Measurements from ENCODE around the gene POU2AF1.

Gene POU2AF1

DNA sequence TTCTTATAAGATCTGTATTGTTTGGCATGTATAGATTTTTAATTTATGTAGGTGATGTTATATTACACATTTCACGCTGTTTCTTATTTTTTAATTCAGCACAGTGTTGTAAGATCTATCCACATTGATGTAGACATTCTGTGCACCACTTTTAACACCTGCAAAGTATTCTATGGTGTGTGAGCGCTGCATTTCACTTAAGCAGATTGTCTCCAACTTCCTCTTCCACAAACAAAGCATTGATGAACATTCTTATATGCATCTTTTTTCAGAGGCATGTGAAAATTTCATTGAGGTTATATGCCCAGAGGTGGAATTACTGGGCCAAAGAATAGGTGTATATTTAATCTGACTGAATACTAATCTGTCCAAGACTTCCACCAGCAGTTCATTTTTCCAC lies 3.4 kb upstream of the POU2AF1 start:
- Histone ChIP-seq H3K27me3 (replicated peaks; ENCODE audit: insufficient read depth, low read length) (no peaks in the 10 kb centered on the region), H3K9me3 (replicated peaks; ENCODE audit: insufficient read depth, low read length) (no peaks in the 10 kb centered on the region), H3K27ac (ENCODE audit: low read length) (no peak overlapping the region), H3K4me2 (ENCODE audit: low read depth, low read length) (no peak overlapping the region), H4K20me1 (ENCODE audit: insufficient read depth, low read length) (no peaks in the 10 kb centered on the region), H3K9me2 (replicated peaks; ENCODE audit: insufficient read depth, low read length) (no peaks in the 10 kb centered on the region), H3K79me2 (ENCODE audit: low read length) (peaks cover 30% of the 10 kb centered on the region), H3K36me3 (replicated peaks; ENCODE audit: insufficient read depth, low read length) (no peaks in the 10 kb centered on the region), H3K4me3 (ENCODE audit: low read length) (no peak overlapping the region), H2AFZ (ENCODE audit: low read length) (no peak overlapping the region), H3F3A (ENCODE audit: insufficient read depth, low read length) (peaks cover 26% of the 10 kb centered on the region), H3K4me1 (ENCODE audit: low read length) (peaks cover 11% of the 10 kb centered on the region), H3K9ac (ENCODE audit: low read length) (no peak overlapping the region)
- TF ChIP-seq EZH2phosphoT487 (IDR thresholded peaks at IDR 0.05; ENCODE audit: low read length) (no peak), EZH2 (optimal IDR thresholded peaks at IDR 0.05; ENCODE audit: low read depth, low read length) (no peak)
- TF ChIP-seq, protein P1, sequence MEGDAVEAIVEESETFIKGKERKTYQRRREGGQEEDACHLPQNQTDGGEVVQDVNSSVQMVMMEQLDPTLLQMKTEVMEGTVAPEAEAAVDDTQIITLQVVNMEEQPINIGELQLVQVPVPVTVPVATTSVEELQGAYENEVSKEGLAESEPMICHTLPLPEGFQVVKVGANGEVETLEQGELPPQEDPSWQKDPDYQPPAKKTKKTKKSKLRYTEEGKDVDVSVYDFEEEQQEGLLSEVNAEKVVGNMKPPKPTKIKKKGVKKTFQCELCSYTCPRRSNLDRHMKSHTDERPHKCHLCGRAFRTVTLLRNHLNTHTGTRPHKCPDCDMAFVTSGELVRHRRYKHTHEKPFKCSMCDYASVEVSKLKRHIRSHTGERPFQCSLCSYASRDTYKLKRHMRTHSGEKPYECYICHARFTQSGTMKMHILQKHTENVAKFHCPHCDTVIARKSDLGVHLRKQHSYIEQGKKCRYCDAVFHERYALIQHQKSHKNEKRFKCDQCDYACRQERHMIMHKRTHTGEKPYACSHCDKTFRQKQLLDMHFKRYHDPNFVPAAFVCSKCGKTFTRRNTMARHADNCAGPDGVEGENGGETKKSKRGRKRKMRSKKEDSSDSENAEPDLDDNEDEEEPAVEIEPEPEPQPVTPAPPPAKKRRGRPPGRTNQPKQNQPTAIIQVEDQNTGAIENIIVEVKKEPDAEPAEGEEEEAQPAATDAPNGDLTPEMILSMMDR (IDR thresholded peaks at IDR 0.05; ENCODE audit: low read length) = no peak
- no peak for DNase-seq

DNA sequence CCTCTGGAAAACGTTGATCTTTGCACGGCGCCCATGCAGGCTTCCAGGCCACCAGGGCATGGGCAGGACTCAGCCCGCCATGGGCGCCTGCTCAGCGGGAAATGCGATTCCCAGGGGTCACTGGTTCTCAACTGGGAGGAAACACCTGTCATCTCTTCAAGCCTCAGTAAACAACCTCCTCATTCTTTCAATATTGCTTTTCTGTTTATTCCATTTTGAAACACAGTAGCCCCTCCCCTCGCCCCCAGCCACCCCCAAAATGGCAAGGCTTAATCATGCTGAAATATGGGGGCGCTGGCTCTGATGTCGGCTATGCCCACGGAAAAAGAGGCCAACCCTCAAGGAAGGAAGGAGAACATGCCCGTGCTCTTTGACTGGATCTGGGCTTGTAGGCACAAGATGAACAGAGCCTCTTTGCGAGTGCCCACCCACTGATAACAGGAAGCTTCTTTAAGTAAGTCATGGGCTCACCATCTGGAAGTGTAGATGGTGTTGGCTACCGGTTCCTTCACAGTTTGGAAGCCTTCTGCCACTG lies 594 bp upstream of the POU2AF1 start:
- Histone ChIP-seq H3K4me2 (ENCODE audit: low read depth, low read length) (peak overlapping the region; percentile 83), H3K27ac (ENCODE audit: low read length) (peak overlapping the region; percentile 96), H3K4me3 (ENCODE audit: low read length) (peak overlapping the region; percentile 83)

DNA sequence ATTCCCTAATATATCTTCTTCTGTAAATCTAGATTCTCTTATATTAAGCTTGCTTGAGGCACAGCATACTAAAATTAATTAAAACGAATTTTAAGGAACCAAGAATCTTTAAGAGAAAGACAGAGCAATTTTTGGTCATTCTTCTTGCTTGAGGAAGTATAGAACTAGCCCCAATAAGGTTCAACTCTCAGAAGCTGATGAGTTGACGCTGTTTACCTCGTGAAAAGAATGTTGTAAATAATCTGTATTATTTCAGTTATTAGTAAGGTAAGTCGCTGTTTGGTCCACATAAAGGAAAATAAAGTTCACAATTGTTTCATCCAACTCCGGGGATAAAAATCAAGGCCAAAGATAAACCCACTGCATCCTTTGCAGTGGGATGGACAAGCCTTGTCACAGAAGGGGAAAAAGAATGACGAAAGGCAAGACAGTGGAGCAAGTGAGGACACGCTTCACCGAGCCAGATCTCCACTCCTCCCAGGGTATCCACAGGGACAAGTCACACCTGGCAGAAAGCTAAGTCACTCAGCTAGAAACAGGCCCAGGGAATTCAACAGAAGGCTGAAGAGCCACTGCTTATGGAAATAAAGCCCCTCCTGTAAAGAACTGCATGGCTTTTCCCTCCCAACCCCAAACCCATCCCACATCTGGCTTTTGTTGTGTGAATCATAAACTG lies 752 bp downstream of the POU2AF1 start:
- Histone ChIP-seq H3K27me3 (replicated peaks; ENCODE audit: insufficient read depth, low read length) (no peaks in the 10 kb centered on the region), H3K4me2 (ENCODE audit: low read depth, low read length) (peak overlapping the region; percentile 83), H3K9me2 (replicated peaks; ENCODE audit: insufficient read depth, low read length) (no peaks in the 10 kb centered on the region), H3K4me3 (ENCODE audit: low read length) (peak overlapping the region; percentile 83), H3K9ac (ENCODE audit: low read length) (peak overlapping the region; percentile 93), H2AFZ (ENCODE audit: low read length) (no peak overlapping the region), H3K9me3 (replicated peaks; ENCODE audit: insufficient read depth, low read length) (no peaks in the 10 kb centered on the region), H3K27ac (ENCODE audit: low read length) (peak overlapping the region; percentile 96), H3K79me2 (ENCODE audit: low read length) (peaks cover 71% of the 10 kb centered on the region), H3F3A (ENCODE audit: insufficient read depth, low read length) (peaks cover 65% of the 10 kb centered on the region), H4K20me1 (ENCODE audit: insufficient read depth, low read length) (no peaks in the 10 kb centered on the region), H3K36me3 (replicated peaks; ENCODE audit: insufficient read depth, low read length) (0 out of 2 replicates have a peak, but pooled peaks cover 6% of the 10 kb centered on the region), H3K4me1 (ENCODE audit: low read length) (peaks cover 45% of the 10 kb centered on the region)
- TF ChIP-seq EZH2 (optimal IDR thresholded peaks at IDR 0.05; ENCODE audit: low read depth, low read length) = no peak
- DNase-seq = peak; percentile 55

More for the DNA sequence above, 594 bp upstream of the POU2AF1 start:
- H2AFZ ChIP-seq (ENCODE audit: low read length) = peak overlapping the region; percentile 13
- H3K9ac ChIP-seq (ENCODE audit: low read length) = peak overlapping the region; percentile 93
- H3K4me1 ChIP-seq (ENCODE audit: low read length) = peaks cover 32% of the 10 kb centered on the region
- H3K9me3 ChIP-seq (replicated peaks; ENCODE audit: insufficient read depth, low read length) = no peaks in the 10 kb centered on the region
- peak; percentile 51 for DNase-seq
- no peaks in the 10 kb centered on the region for H3K27me3 ChIP-seq (replicated peaks; ENCODE audit: insufficient read depth, low read length)
- no peaks in the 10 kb centered on the region for H3K9me2 ChIP-seq (replicated peaks; ENCODE audit: insufficient read depth, low read length)
- H3K79me2 ChIP-seq (ENCODE audit: low read length) = peaks cover 57% of the 10 kb centered on the region
- H3K36me3 ChIP-seq (replicated peaks; ENCODE audit: insufficient read depth, low read length) = 0 out of 2 replicates have a peak, but pooled peaks cover 5% of the 10 kb centered on the region
- TF ChIP-seq, protein P1 (IDR thresholded peaks at IDR 0.05; ENCODE audit: low read length) = no peak
- TF ChIP-seq EZH2 (optimal IDR thresholded peaks at IDR 0.05; ENCODE audit: low read depth, low read length) (no peak), EZH2phosphoT487 (IDR thresholded peaks at IDR 0.05; ENCODE audit: low read length) (no peak)
- no peaks in the 10 kb centered on the region for H4K20me1 ChIP-seq (ENCODE audit: insufficient read depth, low read length)
- H3F3A ChIP-seq (ENCODE audit: insufficient read depth, low read length) = peaks cover 52% of the 10 kb centered on the region

All from MM.1S (cell line).